Measurements from ENCODE around the gene BPGM. TPM values are rescaled to one million over a fixed set of nuclear protein-coding genes. Genes with fewer than 3 reads are reported as not detected.

BPGM gene
- total RNA-seq, 1 experiment from 2014 or later, result 10.0 TPM

- H3K9me2 ChIP-seq (ENCODE audit: insufficient read depth), result no peaks in the 10 kb centered on the region
- H3K4me2 ChIP-seq (ENCODE audit: low read length), result no peak overlapping the region
- H3K27ac ChIP-seq (ENCODE audit: low read depth, low read length), result no peak overlapping the region
- H2AFZ ChIP-seq (ENCODE audit: low read depth, low read length, poor library complexity, severe bottlenecking), result no peak overlapping the region
- ChIA-PET POLR2A (no interaction called here), CTCF (no interaction called here), RAD21 (ENCODE audit: low non-redundant PET in 1 of 2, low total read pairs in 2 of 2, uncharacterized antibody in 2 of 2, unreplicated experiment in 2 of 2) (no interaction called here)
- no peaks in the 10 kb centered on the region for H3K27me3 ChIP-seq (ENCODE audit: insufficient read depth, low read length)
- H3K79me2 ChIP-seq (ENCODE audit: insufficient read depth, low read length), result no peaks in the 10 kb centered on the region
- H3K9ac ChIP-seq (ENCODE audit: low read length), result no peak overlapping the region
- no peaks in the 10 kb centered on the region for H3K4me1 ChIP-seq (ENCODE audit: control insufficient read depth in 1 of 2, insufficient read depth in 2 of 2, low read length in 2 of 2)
- no peaks in the 10 kb centered on the region for H3K36me3 ChIP-seq (ENCODE audit: control insufficient read depth in 1 of 2, insufficient read depth in 2 of 2, low read length in 2 of 2)
- ATAC-seq, result no peak
- TF ChIP-seq MAX (IDR thresholded peaks at IDR 0.05), result no peak
- TF ChIP-seq TCF7L2 (IDR thresholded peaks at IDR 0.05; ENCODE audit: borderline replicate concordance, extremely low read depth, insufficient read depth, insufficient read length), result no peak
- no peak for TF ChIP-seq CEBPB (IDR thresholded peaks at IDR 0.05; ENCODE audit: low read depth)
- H3K9me3 ChIP-seq (ENCODE audit: control insufficient read depth in 1 of 2, insufficient read depth in 1 of 2, low read depth in 1 of 2, low read length in 2 of 2), result no peaks in the 10 kb centered on the region
- BruUV-seq (replicated peaks), result no TSS peak
- no peaks in the 10 kb centered on the region for H4K20me1 ChIP-seq (ENCODE audit: insufficient read depth)
- intact Hi-C loops (cut with micrococcal nuclease), result no loop called here
- DNase-seq (ENCODE audit: low read depth, low spot score), result no peak
- no peak overlapping the region for H3K4me3 ChIP-seq (replicated peaks in 1 of 2; ENCODE audit: low read depth in 1 of 2, low read length in 2 of 2)
Observed at GRCh38 chr7:134710511-134710853, 63.8 kb downstream of the BPGM start.

GRCh38 chr7:134710854-134711624 is 64.4 kb downstream of the BPGM start:
- no peaks in the 10 kb centered on the region for H3K79me2 ChIP-seq (ENCODE audit: insufficient read depth, low read length)
- H3K9ac ChIP-seq (ENCODE audit: low read length), result no peak overlapping the region
- RAD21 ChIA-PET (ENCODE audit: low non-redundant PET in 1 of 2, low total read pairs in 2 of 2, uncharacterized antibody in 2 of 2, unreplicated experiment in 2 of 2), result no interaction called here
- POLR2A ChIA-PET, result no interaction called here
- H3K4me2 ChIP-seq (ENCODE audit: low read length), result no peak overlapping the region
- H3K36me3 ChIP-seq (ENCODE audit: control insufficient read depth in 1 of 2, insufficient read depth in 2 of 2, low read length in 2 of 2), result no peaks in the 10 kb centered on the region
- H3K4me3 ChIP-seq (replicated peaks in 1 of 2; ENCODE audit: low read depth in 1 of 2, low read length in 2 of 2), result no peak overlapping the region
- no peaks in the 10 kb centered on the region for H4K20me1 ChIP-seq (ENCODE audit: insufficient read depth)
- CTCF ChIA-PET, result interaction anchor here (0.6 to 0.7 kb wide), 2 partner anchors 16 to 57 kb away, joined by 4 read pairs; no protein-coding TSS in a partner anchor
- DNase-seq (ENCODE audit: low read depth, low spot score) (no peak), ATAC-seq (0 out of 2 replicates have a peak, but pooled peaks have one; percentile 34)
- BruUV-seq (replicated peaks), result no TSS peak
- TF ChIP-seq TCF7L2 (IDR thresholded peaks at IDR 0.05; ENCODE audit: borderline replicate concordance, extremely low read depth, insufficient read depth, insufficient read length), result no peak
- TF ChIP-seq CEBPB (IDR thresholded peaks at IDR 0.05; ENCODE audit: low read depth), result no peak
- no peak for TF ChIP-seq REST (IDR thresholded peaks at IDR 0.05; ENCODE audit: low read depth)
- TF ChIP-seq POLR2A (IDR thresholded peaks at IDR 0.05; ENCODE audit: borderline replicate concordance, extremely low read depth, insufficient read depth, insufficient read length), result no peak
- no peak for TF ChIP-seq EZH2 (IDR thresholded peaks at IDR 0.05)
- no peak for TF ChIP-seq SP1 (IDR thresholded peaks at IDR 0.05; ENCODE audit: low read depth)
- no peak for TF ChIP-seq POLR2AphosphoS5 (IDR thresholded peaks at IDR 0.05; ENCODE audit: low read depth, low read length)
- no peak for TF ChIP-seq ZFX (IDR thresholded peaks at IDR 0.05)
- no peak for TF ChIP-seq EZH2phosphoT487 (IDR thresholded peaks at IDR 0.05; ENCODE audit: borderline replicate concordance)
- no peak for TF ChIP-seq JUND (IDR thresholded peaks at IDR 0.05)
- TF ChIP-seq ZBTB33 (IDR thresholded peaks at IDR 0.05; ENCODE audit: extremely low read depth, insufficient replicate concordance, low read length), result no peak
- TF ChIP-seq EGR1 (IDR thresholded peaks at IDR 0.05; ENCODE audit: low read depth), result no peak
- no peak overlapping the region for H3K27ac ChIP-seq (ENCODE audit: low read depth, low read length)
- intact Hi-C loops (cut with micrococcal nuclease), result no loop called here
- H3K27me3 ChIP-seq (ENCODE audit: insufficient read depth, low read length), result no peaks in the 10 kb centered on the region
- no peak overlapping the region for H2AFZ ChIP-seq (ENCODE audit: low read depth, low read length, poor library complexity, severe bottlenecking)
- no peaks in the 10 kb centered on the region for H3K4me1 ChIP-seq (ENCODE audit: control insufficient read depth in 1 of 2, insufficient read depth in 2 of 2, low read length in 2 of 2)
- H3K9me3 ChIP-seq (ENCODE audit: control insufficient read depth in 1 of 2, insufficient read depth in 1 of 2, low read depth in 1 of 2, low read length in 2 of 2), result no peaks in the 10 kb centered on the region
- no peaks in the 10 kb centered on the region for H3K9me2 ChIP-seq (ENCODE audit: insufficient read depth)

All from HCT116 (cell line).